Mesenchymal stem cell (in vitro differentiated cells and primary cell): ENCODE measurements around the gene KIAA1614.

Experiments used
- DNase-seq: peaks from one replicate; pipeline ENCODE4 v3.0.0-alpha.2; 2013
- H2AFZ ChIP-seq: one replicate; pipeline ENCODE4 v1.6.1; 2013; ENCODE audit warnings: low read depth, mild to moderate bottlenecking, control low read depth, inconsistent platforms, low read length, moderate library complexity
- H2AK5ac ChIP-seq: 2 replicates; pipeline ENCODE4 v1.6.1; 2013; ENCODE audit warnings: low read length, moderate library complexity, mild to moderate bottlenecking, inconsistent platforms; ENCODE audit not compliant: severe bottlenecking
- H2BK120ac ChIP-seq: one replicate; pipeline ENCODE4 v1.6.1; 2013; ENCODE audit warnings: low read depth, mild to moderate bottlenecking, inconsistent platforms, low read length, moderate library complexity
- H2BK12ac ChIP-seq, 2 experiments: one replicate each; pipeline ENCODE4 v1.6.1; 2013; ENCODE audit warnings: inconsistent platforms in 2 of 2, low read length in 2 of 2, mild to moderate bottlenecking in 2 of 2, moderate library complexity in 2 of 2, control low read depth in 1 of 2
- H2BK15ac ChIP-seq: one replicate; pipeline ENCODE4 v1.6.1; 2013; ENCODE audit warnings: mild to moderate bottlenecking, low read depth, inconsistent platforms; ENCODE audit not compliant: poor library complexity, severe bottlenecking
- H2BK5ac ChIP-seq: 2 replicates; pipeline ENCODE4 v1.6.1; 2013; ENCODE audit warnings: low read depth, mild to moderate bottlenecking, low read length, control low read depth, inconsistent platforms; ENCODE audit not compliant: poor library complexity, severe bottlenecking
- H3K14ac ChIP-seq, 2 experiments: one replicate each; pipeline ENCODE4 v1.6.1; 2013; ENCODE audit warnings: inconsistent platforms in 2 of 2, low read length in 2 of 2, control low read depth in 1 of 2, mild to moderate bottlenecking in 1 of 2, moderate library complexity in 1 of 2
- H3K18ac ChIP-seq, 2 experiments: one replicate each; pipeline ENCODE4 v1.6.1; 2013; ENCODE audit warnings: inconsistent platforms in 2 of 2, low read length in 2 of 2, control low read depth in 1 of 2, low read depth in 1 of 2, mild to moderate bottlenecking in 1 of 2
- H3K23ac ChIP-seq, 2 experiments: one replicate each; pipeline ENCODE4 v1.6.1; 2013; ENCODE audit warnings: inconsistent platforms in 2 of 2, low read length in 2 of 2, mild to moderate bottlenecking in 2 of 2, moderate library complexity in 2 of 2, control low read depth in 1 of 2
- H3K27ac ChIP-seq: 2 replicates; pipeline ENCODE4 v1.5.1; 2013; ENCODE audit warnings: mild to moderate bottlenecking, moderate library complexity, low read length, control low read depth, inconsistent platforms; ENCODE audit not compliant: poor library complexity, severe bottlenecking
- H3K27me3 ChIP-seq, 2 experiments: 2 replicates each; pipeline versions ENCODE4 v1.6.1 to v1.7.0; 2013; ENCODE audit warnings: low read length in 2 of 2, mild to moderate bottlenecking in 2 of 2, moderate library complexity in 2 of 2, control low read depth in 1 of 2, inconsistent platforms in 1 of 2; ENCODE audit not compliant: control insufficient read depth in 1 of 2, insufficient read depth in 1 of 2
- H3K36me3 ChIP-seq, 2 experiments: 2 replicates each; pipeline versions ENCODE4 v1.6.1 to v1.7.0; 2013; ENCODE audit warnings: low read length in 2 of 2, control low read depth in 1 of 2, inconsistent platforms in 1 of 2, low read depth in 1 of 2, mild to moderate bottlenecking in 1 of 2; ENCODE audit not compliant: insufficient read depth in 2 of 2, control insufficient read depth in 1 of 2
- H3K4ac ChIP-seq, 2 experiments: one replicate each; pipeline ENCODE4 v1.6.1; 2013; ENCODE audit warnings: inconsistent platforms in 2 of 2, low read length in 2 of 2, mild to moderate bottlenecking in 2 of 2, moderate library complexity in 2 of 2, control low read depth in 1 of 2, low read depth in 1 of 2
- H3K4me1 ChIP-seq: 2 replicates; pipeline ENCODE4 v1.6.1; 2013; ENCODE audit warnings: low read depth, low read length, control low read depth; ENCODE audit not compliant: control insufficient read depth, insufficient read depth
- H3K4me2 ChIP-seq: 2 replicates; pipeline ENCODE4 v1.6.1; 2013; ENCODE audit warnings: low read length, mild to moderate bottlenecking, inconsistent platforms; ENCODE audit not compliant: poor library complexity, severe bottlenecking
- H3K4me3 ChIP-seq, 2 experiments: 2 replicates each; pipeline versions ENCODE4 v1.5.1 to v1.7.0; 2013; ENCODE audit warnings: low read length in 2 of 2, mild to moderate bottlenecking in 2 of 2, control low read depth in 1 of 2, low read depth in 1 of 2; ENCODE audit not compliant: insufficient read depth in 1 of 2
- H3K79me1 ChIP-seq: replicated peaks from 2 replicates; pipeline ENCODE4 v1.6.1; 2013; ENCODE audit warnings: mild to moderate bottlenecking, control low read depth, low read length, inconsistent platforms; ENCODE audit not compliant: poor library complexity, severe bottlenecking
- H3K9ac ChIP-seq: 2 replicates; pipeline ENCODE4 v1.7.0; 2013; ENCODE audit warnings: mild to moderate bottlenecking, low read length, moderate library complexity
- H3K9me3 ChIP-seq: 2 replicates; pipeline ENCODE4 v1.7.0; 2013; ENCODE audit warnings: mild to moderate bottlenecking, low read length; ENCODE audit not compliant: control insufficient read depth
- H4K8ac ChIP-seq: one replicate; pipeline ENCODE4 v1.6.1; 2013; ENCODE audit warnings: inconsistent platforms, mild to moderate bottlenecking, low read length, moderate library complexity
- H4K91ac ChIP-seq: one replicate; pipeline ENCODE4 v1.6.1; 2013; ENCODE audit warnings: mild to moderate bottlenecking, low read length, inconsistent platforms
- WGBS: methylation state at CpG from one replicate; pipeline ENCODE4 v1.1.7; 2013; ENCODE audit warnings: mixed read lengths; 5-methylcytosine and 5-hydroxymethylcytosine counted together

The KIAA1614 gene

GRCh38 chr1:180926164-180926981, 13.7 kb downstream of the KIAA1614 start:
- H2AK5ac ChIP-seq: peak overlapping the region; percentile 17
- H4K91ac ChIP-seq: no peak overlapping the region
- H3K79me1 ChIP-seq: no peaks in the 10 kb centered on the region
- H3K4ac ChIP-seq: no peak overlapping the region
- H3K4me2 ChIP-seq: peak overlapping the region; percentile 8
- H3K27ac ChIP-seq: peak overlapping the region; percentile 27
- H2BK15ac ChIP-seq: no peak overlapping the region
- no peak overlapping the region for H2AFZ ChIP-seq
- H2BK5ac ChIP-seq: no peak overlapping the region
- peak overlapping the region; percentile 44 for H3K9ac ChIP-seq
- H3K14ac ChIP-seq: peak overlapping the region in 1 of 2 experiments; percentile 69
- 51% methylated on average over 14 of the region's 14 CpGs for WGBS
- H2BK12ac ChIP-seq: peak overlapping the region in 1 of 2 experiments; percentile 59
- peaks cover 0 to 8% of the 10 kb centered on the region in 2 experiments for H3K27me3 ChIP-seq
- H3K23ac ChIP-seq: no peak overlapping the region
- H3K18ac ChIP-seq: peak overlapping the region in 1 of 2 experiments; percentile 46
- no peak overlapping the region for H2BK120ac ChIP-seq
- no peak overlapping the region for H4K8ac ChIP-seq
- H3K4me3 ChIP-seq: no peak overlapping the region
- DNase-seq: peak; percentile 26
- H3K36me3 ChIP-seq: peaks cover 2 to 27% of the 10 kb centered on the region in 2 experiments
- H3K4me1 ChIP-seq: peaks cover 53% of the 10 kb centered on the region
- no peaks in the 10 kb centered on the region for H3K9me3 ChIP-seq

- Histone ChIP-seq H3K9me3 (no peaks in the 10 kb centered on the region), H3K27ac (no peak overlapping the region), H2AFZ (no peak overlapping the region), H2BK12ac (no peak overlapping the region), H2BK15ac (no peak overlapping the region), H3K27me3 (peaks cover 0 to 8% of the 10 kb centered on the region in 2 experiments), H2AK5ac (no peak overlapping the region), H3K4me2 (no peak overlapping the region), H3K23ac (no peak overlapping the region), H2BK5ac (no peak overlapping the region), H3K79me1 (no peaks in the 10 kb centered on the region), H3K4me3 (no peak overlapping the region), H3K4ac (no peak overlapping the region), H4K8ac (no peak overlapping the region), H3K4me1 (peaks cover 48% of the 10 kb centered on the region), H4K91ac (no peak overlapping the region), H3K36me3 (peaks cover 2 to 28% of the 10 kb centered on the region in 2 experiments), H3K18ac (no peak overlapping the region), H3K14ac (no peak overlapping the region), H3K9ac (no peak overlapping the region), H2BK120ac (no peak overlapping the region)
- no peak for DNase-seq
- 90% methylated on average over 13 of the region's 13 CpGs for WGBS
These were observed 14.7 kb downstream of the KIAA1614 start for GRCh38 chr1:180927348-180927747.

GRCh38 chr1:180927841-180928240, 15.1 kb downstream of the KIAA1614 start:
- Histone ChIP-seq H3K27me3 (peaks cover 0 to 8% of the 10 kb centered on the region in 2 experiments), H4K8ac (no peak overlapping the region), H3K4me2 (no peak overlapping the region), H3K79me1 (no peaks in the 10 kb centered on the region), H3K9ac (no peak overlapping the region), H2BK120ac (no peak overlapping the region), H2AFZ (no peak overlapping the region), H3K14ac (no peak overlapping the region), H2BK5ac (no peak overlapping the region), H2BK15ac (no peak overlapping the region), H3K4ac (no peak overlapping the region), H3K27ac (no peak overlapping the region), H3K9me3 (no peaks in the 10 kb centered on the region), H3K23ac (no peak overlapping the region), H3K18ac (no peak overlapping the region), H4K91ac (no peak overlapping the region), H3K4me1 (peaks cover 45% of the 10 kb centered on the region), H2BK12ac (no peak overlapping the region), H3K4me3 (no peak overlapping the region), H2AK5ac (no peak overlapping the region), H3K36me3 (peaks cover 2 to 28% of the 10 kb centered on the region in 2 experiments)
- DNase-seq: no peak
- 84% methylated on average over 3 of the region's 4 CpGs for WGBS

DNA sequence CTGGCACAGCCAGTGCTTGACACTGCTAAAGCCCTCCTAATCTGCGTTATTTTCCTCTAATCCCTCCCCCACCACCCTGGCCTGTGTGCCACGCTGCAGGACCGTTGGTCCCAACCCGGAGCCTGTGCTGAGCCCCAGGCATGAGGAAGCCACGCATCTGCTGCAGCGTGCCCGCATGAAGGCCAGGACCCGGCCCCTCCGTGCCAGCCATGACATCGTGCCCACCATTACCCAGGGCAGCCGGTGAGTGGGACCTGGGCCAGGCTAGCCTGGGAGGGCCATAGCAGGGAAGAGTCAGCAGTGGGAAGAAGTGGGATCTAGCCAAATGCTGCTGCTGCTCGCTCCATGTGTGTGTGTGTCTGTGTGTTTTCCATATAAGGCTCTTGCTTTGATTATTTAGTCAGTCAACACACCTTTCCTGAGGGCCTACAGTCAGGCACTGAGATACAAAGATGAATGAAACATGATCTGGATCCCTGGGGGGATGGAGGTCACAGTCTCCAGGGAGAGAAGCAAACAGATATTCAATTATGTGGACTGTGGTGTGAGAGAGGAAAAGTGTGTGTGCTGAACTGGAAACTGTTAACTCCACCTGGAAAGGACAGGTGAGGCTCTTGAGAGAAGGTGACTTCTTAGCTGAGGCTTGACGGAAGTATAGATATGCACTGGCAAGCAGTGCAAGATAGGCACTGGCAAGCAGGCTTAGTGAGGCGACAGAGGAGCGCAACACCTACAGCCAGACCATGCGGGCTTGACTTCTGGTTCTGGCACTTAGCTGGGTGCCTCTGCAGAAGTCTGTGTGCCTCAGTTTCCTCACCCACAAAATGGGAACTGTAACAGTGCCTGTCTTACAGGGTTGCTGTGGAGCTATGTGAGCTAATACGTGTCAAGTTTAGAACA, 15.9 kb downstream of the KIAA1614 start:
- Histone ChIP-seq H3K4me3 (no peak overlapping the region), H2AFZ (no peak overlapping the region), H2BK120ac (no peak overlapping the region), H3K4me1 (peaks cover 38% of the 10 kb centered on the region), H3K4ac (no peak overlapping the region), H3K36me3 (peaks cover 2 to 25% of the 10 kb centered on the region in 2 experiments), H3K27me3 (peaks cover 0 to 8% of the 10 kb centered on the region in 2 experiments), H3K4me2 (no peak overlapping the region), H3K14ac (no peak overlapping the region), H3K27ac (no peak overlapping the region), H4K8ac (no peak overlapping the region), H3K23ac (no peak overlapping the region), H4K91ac (peak overlapping the region; percentile 35), H3K9ac (no peak overlapping the region), H2AK5ac (no peak overlapping the region), H2BK5ac (no peak overlapping the region), H3K18ac (no peak overlapping the region), H2BK15ac (no peak overlapping the region), H2BK12ac (no peak overlapping the region), H3K9me3 (no peaks in the 10 kb centered on the region), H3K79me1 (no peaks in the 10 kb centered on the region)
- WGBS: 90% methylated on average over 17 of the region's 17 CpGs
- DNase-seq: no peak
